CD14-positive monocyte (primary cell): Measurements from ENCODE around the gene SDK1. TPM values are rescaled to one million over a fixed set of nuclear protein-coding genes. Genes with fewer than 3 reads are reported as not detected.

ENCODE experiments used
- DNase-seq, 3 donors: peaks; one replicate each; pipeline ENCODE4 v3.0.0-alpha.2; 2011 to 2022
- H2AFZ ChIP-seq: 2 replicates; pipeline ENCODE4 v1.6.0; 2012; ENCODE audit warnings: mild to moderate bottlenecking, low read depth, low read length, inconsistent platforms; ENCODE audit not compliant: insufficient read depth, poor library complexity, severe bottlenecking
- H3K27ac ChIP-seq, 2 donors: 1 replicate in 1 of 2; 2 replicates in 1 of 2; pipeline ENCODE4 v1.5.1; 2012 to 2013; ENCODE audit warnings: low read length in 2 of 2, control low read depth in 1 of 2, inconsistent platforms in 1 of 2, low read depth in 1 of 2, mild to moderate bottlenecking in 1 of 2
- H3K27me3 ChIP-seq, 2 donors: one replicate each; pipeline versions ENCODE4 v1.6.0 to v1.6.1; 2011 to 2013; ENCODE audit warnings: low read length in 2 of 2; ENCODE audit not compliant: control insufficient read depth in 2 of 2, insufficient read depth in 2 of 2
- H3K36me3 ChIP-seq, 2 donors: replicated peaks in 1 of 2; 1 replicate in 1 of 2; 2 replicates in 1 of 2; pipeline versions ENCODE4 v1.5.1 to v1.6.1; 2012 to 2013; ENCODE audit warnings: low read length in 2 of 2, control low read depth in 1 of 2, inconsistent platforms in 1 of 2, mild to moderate bottlenecking in 1 of 2; ENCODE audit not compliant: insufficient read depth in 2 of 2, control insufficient read depth in 1 of 2
- H3K4me1 ChIP-seq, 2 donors: 1 replicate in 1 of 2; 2 replicates in 1 of 2; pipeline versions ENCODE4 v1.5.1 to v1.6.1; 2012 to 2013; ENCODE audit warnings: low read length in 2 of 2, control low read depth in 1 of 2, inconsistent platforms in 1 of 2, mild to moderate bottlenecking in 1 of 2, moderate library complexity in 1 of 2; ENCODE audit not compliant: insufficient read depth in 2 of 2, control insufficient read depth in 1 of 2
- H3K4me2 ChIP-seq: replicated peaks from 2 replicates; pipeline ENCODE3; 2012; ENCODE audit warnings: low read length, moderate library complexity, mild to moderate bottlenecking; ENCODE audit not compliant: poor library complexity, severe bottlenecking; ENCODE audit errors: extremely low read depth
- H3K4me3 ChIP-seq, 3 experiments: fragments of 200-600 bp in 1 of 3; sonication (generic) in 1 of 3; replicated peaks in 1 of 3; 1 replicate in 2 of 3; 2 replicates in 1 of 3; pipeline ENCODE4 v1.5.1; 2011 to 2013; ENCODE audit warnings: low read length in 3 of 3, mild to moderate bottlenecking in 3 of 3, control low read depth in 2 of 3, low read depth in 2 of 3, inconsistent platforms in 1 of 3, moderate library complexity in 1 of 3
- H3K79me2 ChIP-seq: 2 replicates; pipeline ENCODE4 v1.6.0; 2012; ENCODE audit warnings: mild to moderate bottlenecking, control low read depth, inconsistent platforms, low read length, moderate library complexity; ENCODE audit not compliant: insufficient read depth
- H3K9ac ChIP-seq: 2 replicates; pipeline ENCODE4 v1.6.0; 2017; ENCODE audit warnings: low read length, mild to moderate bottlenecking; ENCODE audit not compliant: insufficient read depth, poor library complexity, severe bottlenecking
- H3K9me3 ChIP-seq, 2 donors: replicated peaks in 1 of 2; 1 replicate in 1 of 2; 2 replicates in 1 of 2; pipeline versions ENCODE4 v1.5.1 to v1.6.1; 2012 to 2013; ENCODE audit warnings: low read length in 2 of 2, control low read depth in 1 of 2; ENCODE audit not compliant: control insufficient read depth in 1 of 2, insufficient read depth in 1 of 2
- H4K20me1 ChIP-seq: 2 replicates; pipeline ENCODE4 v1.6.0; 2012; ENCODE audit warnings: mild to moderate bottlenecking, low read length, control low read depth, moderate library complexity; ENCODE audit not compliant: insufficient read depth
- H3K27ac Mint-ChIP-seq, 7 donors: one replicate each; pipeline ENCODE4 v1.8.0; 2020; ENCODE audit warnings: mild to moderate bottlenecking in 7 of 7, mixed read lengths in 7 of 7, moderate library complexity in 6 of 7, inconsistent platforms in 2 of 7
- H3K27me3 Mint-ChIP-seq, 3 donors: one replicate each; pipeline ENCODE4 v1.8.0; 2021 to 2022; ENCODE audit warnings: low read depth in 3 of 3, mild to moderate bottlenecking in 3 of 3, mixed read lengths in 3 of 3, moderate library complexity in 3 of 3, inconsistent platforms in 1 of 3
- H3K36me3 Mint-ChIP-seq, 2 donors: one replicate each; pipeline ENCODE4 v1.8.0; 2020; ENCODE audit warnings: mixed read lengths in 2 of 2, inconsistent platforms in 1 of 2, mild to moderate bottlenecking in 1 of 2
- H3K4me1 Mint-ChIP-seq: one replicate; pipeline ENCODE4 v1.8.0; 2020; ENCODE audit warnings: mild to moderate bottlenecking, mixed read lengths
- H3K4me3 Mint-ChIP-seq, 2 donors: one replicate each; pipeline ENCODE4 v1.8.0; 2020; ENCODE audit warnings: mild to moderate bottlenecking in 2 of 2, mixed read lengths in 2 of 2, moderate library complexity in 1 of 2
- H3K9me3 Mint-ChIP-seq, 7 donors: one replicate each; pipeline ENCODE4 v1.8.0; 2020 to 2022; ENCODE audit warnings: mixed read lengths in 7 of 7, mild to moderate bottlenecking in 6 of 7, moderate library complexity in 6 of 7, inconsistent platforms in 2 of 7
- CTCF ChIP-seq: fragments of 200-600 bp; IDR thresholded peaks from one replicate; pipeline ENCODE4 v1.8.0; 2022; ENCODE audit warnings: antibody characterized with exemption, mild to moderate bottlenecking
- WGBS: methylation state at CpG from one replicate; pipeline ENCODE4 v1.1.5; 2013; ENCODE audit warnings: missing lambda C conversion rate; ENCODE audit not compliant: insufficient coverage; 5-methylcytosine and 5-hydroxymethylcytosine counted together
- intact Hi-C, 2 donors: fragments of 100-400 bp; cut with micrococcal nuclease; formaldehyde crosslinking; loops; one replicate each; pipeline versions ENCODE4 v1.15.0 to v1.15.1; 2023
- polyA plus RNA-seq, 3 donors: library from polyadenylated mRNA; depleted of rRNA in 1 of 3; unstranded in 2 of 3; stranded (reverse) in 1 of 3; fragments of 300-500 nt in 2 of 3; fragments of >200 nt in 1 of 3; fragmentation: Illumina TruSeq in 2 of 3; gene quantifications; 1 replicate in 2 of 3; 2 replicates in 1 of 3; pipeline ENCODE4 v1.2.3, GENCODE V29; 2012 to 2021

SDK1 gene
- polyA plus RNA-seq, 3 donors = 0.01 TPM; not detected in 2

GRCh38 chr7:4024806-4025205 lies 723.8 kb downstream of the SDK1 start:
- no peaks in the 10 kb centered on the region for H4K20me1 ChIP-seq

GRCh38 chr7:4025210-4025609 lies 724.2 kb downstream of the SDK1 start:
- H3K9me3 Mint-ChIP-seq = peaks cover 4 to 14% (median 7%) of the 10 kb centered on the region in 7 donors
- no peak overlapping the region for H3K4me2 ChIP-seq
- H3K79me2 ChIP-seq = no peaks in the 10 kb centered on the region
- no peaks in the 10 kb centered on the region for H3K36me3 ChIP-seq
- H3K4me3 Mint-ChIP-seq = no peak overlapping the region
- WGBS = 93% methylated on average over 8 of the region's 12 CpGs
- no peaks in the 10 kb centered on the region for H3K36me3 Mint-ChIP-seq
- TF ChIP-seq CTCF = no peak
- no peak overlapping the region for H3K4me3 ChIP-seq
- no peaks in the 10 kb centered on the region for H3K27me3 ChIP-seq
- no peaks in the 10 kb centered on the region for H3K4me1 Mint-ChIP-seq
- no peaks in the 10 kb centered on the region for H3K4me1 ChIP-seq
- H2AFZ ChIP-seq = no peak overlapping the region
- H3K27me3 Mint-ChIP-seq = no peaks in the 10 kb centered on the region
- H3K27ac ChIP-seq = no peak overlapping the region
- no peak overlapping the region for H3K27ac Mint-ChIP-seq
- H3K9ac ChIP-seq = no peak overlapping the region
- peaks cover 8 to 11% of the 10 kb centered on the region in 2 donors for H3K9me3 ChIP-seq
- DNase-seq = no peak
- no peaks in the 10 kb centered on the region for H4K20me1 ChIP-seq
- intact Hi-C loops = no loop called here

More at GRCh38 chr7:4024806-4025205, 723.8 kb downstream of the SDK1 start:
- H3K36me3 Mint-ChIP-seq = no peaks in the 10 kb centered on the region
- intact Hi-C loops = no loop called here
- H3K9me3 Mint-ChIP-seq = peaks cover 5 to 16% (median 9%) of the 10 kb centered on the region in 7 donors
- Histone ChIP-seq H3K9me3 (peaks cover 12 to 15% of the 10 kb centered on the region in 2 donors), H3K4me2 (no peak overlapping the region), H2AFZ (no peak overlapping the region), H3K4me1 (no peaks in the 10 kb centered on the region), H3K9ac (no peak overlapping the region), H3K27me3 (no peaks in the 10 kb centered on the region), H3K27ac (no peak overlapping the region), H3K79me2 (no peaks in the 10 kb centered on the region), H3K36me3 (no peaks in the 10 kb centered on the region), H3K4me3 (no peak overlapping the region)
- WGBS = 81% methylated on average over 2 of the region's 7 CpGs
- H3K27me3 Mint-ChIP-seq = no peaks in the 10 kb centered on the region
- no peak for TF ChIP-seq CTCF
- H3K4me3 Mint-ChIP-seq = no peak overlapping the region
- DNase-seq = no peak
- H3K27ac Mint-ChIP-seq = no peak overlapping the region
- no peaks in the 10 kb centered on the region for H3K4me1 Mint-ChIP-seq
